Measurements from ENCODE around the gene NTN1.

The NTN1 gene

DNA sequence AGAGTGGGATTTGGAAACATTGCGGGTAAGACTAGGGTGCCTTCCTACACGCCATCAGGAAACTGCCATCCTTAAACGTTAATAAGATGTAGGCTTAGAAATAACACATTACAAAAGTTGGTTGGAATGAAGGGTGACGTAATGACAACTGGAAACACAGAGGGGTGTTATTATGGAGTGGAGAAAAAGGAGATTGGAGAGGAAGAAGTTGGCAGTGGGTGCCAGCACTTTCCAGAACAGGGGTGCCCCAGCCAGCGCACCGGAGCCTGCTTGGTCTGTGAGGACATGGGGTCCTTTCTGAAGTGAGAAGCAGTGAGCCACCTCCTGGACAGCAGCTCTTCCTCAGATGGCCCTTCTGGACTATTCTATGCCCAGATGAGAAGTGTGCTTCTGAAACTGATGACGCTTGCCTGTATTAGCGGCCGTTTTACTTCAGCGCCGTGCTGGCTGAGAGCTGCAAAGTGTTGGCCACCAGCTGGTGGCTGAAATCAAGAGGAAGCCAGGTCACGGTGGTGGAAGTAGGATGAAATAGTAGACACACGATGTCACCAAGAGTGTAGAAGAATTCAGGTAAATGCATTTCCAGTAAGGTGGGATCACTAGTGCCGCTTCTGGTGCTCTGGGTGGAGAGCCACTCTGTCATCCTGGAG, 244.8 kb downstream of the NTN1 start:
- Histone ChIP-seq H2AFZ (ENCODE audit: low read length) (no peak overlapping the region), H3K4me3 (ENCODE audit: low read depth, low read length, poor library complexity, severe bottlenecking) (no peak overlapping the region), H3K36me3 (ENCODE audit: insufficient read depth, low read length) (no peaks in the 10 kb centered on the region), H3K9me2 (ENCODE audit: low read depth, low read length) (no peaks in the 10 kb centered on the region), H3F3A (ENCODE audit: insufficient read depth, low read length) (no peaks in the 10 kb centered on the region), H3K4me1 (ENCODE audit: insufficient read depth, low read length, severe bottlenecking) (no peaks in the 10 kb centered on the region), H3K9me3 (ENCODE audit: low read length) (no peaks in the 10 kb centered on the region), H3K4me2 (ENCODE audit: low read length) (no peak overlapping the region), H3K27ac (ENCODE audit: low read depth, low read length, poor library complexity, severe bottlenecking) (no peak overlapping the region), H4K20me1 (ENCODE audit: insufficient read depth, low read length) (no peaks in the 10 kb centered on the region), H3K9ac (ENCODE audit: low read length) (no peak overlapping the region), H3K79me2 (ENCODE audit: insufficient read depth, low read length) (no peaks in the 10 kb centered on the region), H3K27me3 (ENCODE audit: insufficient read depth, low read length) (no peaks in the 10 kb centered on the region)
- TF ChIP-seq, protein P1, sequence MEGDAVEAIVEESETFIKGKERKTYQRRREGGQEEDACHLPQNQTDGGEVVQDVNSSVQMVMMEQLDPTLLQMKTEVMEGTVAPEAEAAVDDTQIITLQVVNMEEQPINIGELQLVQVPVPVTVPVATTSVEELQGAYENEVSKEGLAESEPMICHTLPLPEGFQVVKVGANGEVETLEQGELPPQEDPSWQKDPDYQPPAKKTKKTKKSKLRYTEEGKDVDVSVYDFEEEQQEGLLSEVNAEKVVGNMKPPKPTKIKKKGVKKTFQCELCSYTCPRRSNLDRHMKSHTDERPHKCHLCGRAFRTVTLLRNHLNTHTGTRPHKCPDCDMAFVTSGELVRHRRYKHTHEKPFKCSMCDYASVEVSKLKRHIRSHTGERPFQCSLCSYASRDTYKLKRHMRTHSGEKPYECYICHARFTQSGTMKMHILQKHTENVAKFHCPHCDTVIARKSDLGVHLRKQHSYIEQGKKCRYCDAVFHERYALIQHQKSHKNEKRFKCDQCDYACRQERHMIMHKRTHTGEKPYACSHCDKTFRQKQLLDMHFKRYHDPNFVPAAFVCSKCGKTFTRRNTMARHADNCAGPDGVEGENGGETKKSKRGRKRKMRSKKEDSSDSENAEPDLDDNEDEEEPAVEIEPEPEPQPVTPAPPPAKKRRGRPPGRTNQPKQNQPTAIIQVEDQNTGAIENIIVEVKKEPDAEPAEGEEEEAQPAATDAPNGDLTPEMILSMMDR (IDR thresholded peaks at IDR 0.05; ENCODE audit: low read length), result no peak
- TF ChIP-seq EZH2 (IDR thresholded peaks at IDR 0.05; ENCODE audit: borderline replicate concordance, low read length), result no peak

DNA sequence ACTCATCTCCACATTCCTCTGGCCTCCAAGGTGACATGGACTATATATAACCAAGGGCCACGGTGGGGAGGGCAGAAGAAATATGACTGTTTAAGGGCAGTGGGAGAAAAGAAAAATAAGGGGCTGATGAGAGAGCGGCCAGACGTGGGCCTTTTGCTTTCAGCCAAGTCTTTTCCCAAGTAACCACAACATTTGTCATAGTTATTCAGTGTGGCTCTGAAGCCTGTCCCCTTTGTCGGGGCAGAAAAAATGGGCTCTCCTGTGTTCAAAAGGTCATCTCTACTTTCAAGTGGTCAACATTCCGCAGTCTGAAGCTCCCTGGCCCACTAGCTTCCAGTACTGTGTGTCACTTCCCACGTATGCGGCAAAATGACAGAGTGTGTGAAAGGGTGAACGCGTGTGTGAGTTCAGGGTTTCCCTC, 245.4 kb downstream of the NTN1 start:
- no peak overlapping the region for H3K9ac ChIP-seq (ENCODE audit: low read length)
- no peaks in the 10 kb centered on the region for H3K79me2 ChIP-seq (ENCODE audit: insufficient read depth, low read length)
- no peak for TF ChIP-seq EZH2 (IDR thresholded peaks at IDR 0.05; ENCODE audit: borderline replicate concordance, low read length)
- TF ChIP-seq, protein P1 (IDR thresholded peaks at IDR 0.05; ENCODE audit: low read length), result no peak
- no peaks in the 10 kb centered on the region for H3K4me1 ChIP-seq (ENCODE audit: insufficient read depth, low read length, severe bottlenecking)
- no peaks in the 10 kb centered on the region for H3K27me3 ChIP-seq (ENCODE audit: insufficient read depth, low read length)
- no peak overlapping the region for H3K27ac ChIP-seq (ENCODE audit: low read depth, low read length, poor library complexity, severe bottlenecking)
- no peaks in the 10 kb centered on the region for H3K9me2 ChIP-seq (ENCODE audit: low read depth, low read length)
- H3F3A ChIP-seq (ENCODE audit: insufficient read depth, low read length), result no peaks in the 10 kb centered on the region
- H3K36me3 ChIP-seq (ENCODE audit: insufficient read depth, low read length), result no peaks in the 10 kb centered on the region
- no peaks in the 10 kb centered on the region for H3K9me3 ChIP-seq (ENCODE audit: low read length)
- no peaks in the 10 kb centered on the region for H4K20me1 ChIP-seq (ENCODE audit: insufficient read depth, low read length)
- H3K4me2 ChIP-seq (ENCODE audit: low read length), result no peak overlapping the region
- no peak overlapping the region for H2AFZ ChIP-seq (ENCODE audit: low read length)
- no peak overlapping the region for H3K4me3 ChIP-seq (ENCODE audit: low read depth, low read length, poor library complexity, severe bottlenecking)

DNA sequence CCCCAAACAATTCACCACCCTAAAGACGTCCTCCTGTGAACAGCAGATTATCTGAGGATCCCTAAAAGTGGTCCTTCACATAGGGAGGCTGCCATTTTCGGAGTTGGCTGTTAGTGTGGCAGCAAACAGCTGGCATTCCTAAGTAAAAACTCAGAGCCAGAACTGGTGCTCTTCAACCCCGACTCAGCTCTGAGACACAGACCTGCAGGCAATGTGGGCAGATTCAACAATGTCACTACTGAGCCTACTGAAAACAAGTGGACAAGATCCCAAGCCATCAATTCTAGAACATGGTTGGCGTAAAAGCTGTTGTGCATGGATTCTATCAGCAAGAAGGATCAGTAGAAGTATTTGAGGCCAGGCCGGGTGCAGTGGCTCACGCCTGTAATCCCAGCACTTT, 247.2 kb downstream of the NTN1 start:
- H3F3A ChIP-seq (ENCODE audit: insufficient read depth, low read length), result no peaks in the 10 kb centered on the region
- H3K9me2 ChIP-seq (ENCODE audit: low read depth, low read length), result no peaks in the 10 kb centered on the region
- H3K27me3 ChIP-seq (ENCODE audit: insufficient read depth, low read length), result no peaks in the 10 kb centered on the region
- H3K79me2 ChIP-seq (ENCODE audit: insufficient read depth, low read length), result no peaks in the 10 kb centered on the region
- no peaks in the 10 kb centered on the region for H3K4me1 ChIP-seq (ENCODE audit: insufficient read depth, low read length, severe bottlenecking)
- H3K36me3 ChIP-seq (ENCODE audit: insufficient read depth, low read length), result no peaks in the 10 kb centered on the region
- H3K27ac ChIP-seq (ENCODE audit: low read depth, low read length, poor library complexity, severe bottlenecking), result no peak overlapping the region
- H3K4me2 ChIP-seq (ENCODE audit: low read length), result no peak overlapping the region
- no peak for TF ChIP-seq EZH2 (IDR thresholded peaks at IDR 0.05; ENCODE audit: borderline replicate concordance, low read length)
- TF ChIP-seq, protein P1 (IDR thresholded peaks at IDR 0.05; ENCODE audit: low read length), result no peak
- H3K9me3 ChIP-seq (ENCODE audit: low read length), result no peaks in the 10 kb centered on the region
- no peaks in the 10 kb centered on the region for H4K20me1 ChIP-seq (ENCODE audit: insufficient read depth, low read length)
- no peak overlapping the region for H2AFZ ChIP-seq (ENCODE audit: low read length)
- no peak overlapping the region for H3K9ac ChIP-seq (ENCODE audit: low read length)
- no peak overlapping the region for H3K4me3 ChIP-seq (ENCODE audit: low read depth, low read length, poor library complexity, severe bottlenecking)

All from OCI-LY1 (cell line).